ENCODE data around the gene HSPG2. TPM values are rescaled to one million over a fixed set of nuclear protein-coding genes. Genes with fewer than 3 reads are reported as not detected.

HSPG2 gene
- total and polyA plus RNA-seq, 2 of the 13 experiments (the other 11 are each of a cell fraction or from before 2014, with no cell fraction given) = 9.1 to 13.1 TPM

GRCh38 chr1:21782868-21783678, 154.0 kb downstream of the HSPG2 start, which contains the start of gene USP48 (continued):
- TF ChIP-seq, protein P1, sequence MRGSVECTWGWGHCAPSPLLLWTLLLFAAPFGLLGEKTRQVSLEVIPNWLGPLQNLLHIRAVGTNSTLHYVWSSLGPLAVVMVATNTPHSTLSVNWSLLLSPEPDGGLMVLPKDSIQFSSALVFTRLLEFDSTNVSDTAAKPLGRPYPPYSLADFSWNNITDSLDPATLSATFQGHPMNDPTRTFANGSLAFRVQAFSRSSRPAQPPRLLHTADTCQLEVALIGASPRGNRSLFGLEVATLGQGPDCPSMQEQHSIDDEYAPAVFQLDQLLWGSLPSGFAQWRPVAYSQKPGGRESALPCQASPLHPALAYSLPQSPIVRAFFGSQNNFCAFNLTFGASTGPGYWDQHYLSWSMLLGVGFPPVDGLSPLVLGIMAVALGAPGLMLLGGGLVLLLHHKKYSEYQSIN (CRISPR knock-in tag; IDR thresholded peaks at IDR 0.05; ENCODE audit: borderline replicate concordance) = no peak

GRCh38 chr1:21782349-21782867, 154.7 kb downstream of the HSPG2 start:
- ATAC-seq = peak; percentile 49
- peak; percentile 42 for DNase-seq (ENCODE audit: low spot score)
- Histone ChIP-seq H3K4me2 (ENCODE audit: low read depth, low read length) (peak overlapping the region; percentile 88), H3K36me3 (replicated peaks in 1 of 2; ENCODE audit: control insufficient read depth in 1 of 2, insufficient read depth in 2 of 2, low read length in 2 of 2) (no peaks in the 10 kb centered on the region), H3K27me3 (ENCODE audit: control insufficient read depth in 1 of 2, insufficient read depth in 2 of 2, low read length in 2 of 2) (no peaks in the 10 kb centered on the region; a peak in 1 of 5 replicates), H2AFZ (ENCODE audit: low read length) (peak overlapping the region; percentile 39), H3K4me1 (ENCODE audit: insufficient read depth, low read length) (peaks cover 41% of the 10 kb centered on the region), H3K4me3 (replicated peaks in 1 of 3; ENCODE audit: insufficient read depth in 1 of 3, low read depth in 2 of 3, low read length in 3 of 3) (peak overlapping the region; percentile 72 to 97 (median 80)), H3K9ac (ENCODE audit: insufficient read depth, low read depth, low read length) (peak overlapping the region; percentile 99), H4K20me1 (ENCODE audit: insufficient read depth, low read length) (peaks cover 14% of the 10 kb centered on the region), H3K79me2 (ENCODE audit: insufficient read depth, low read length) (peaks cover 45% of the 10 kb centered on the region), H3K27ac (ENCODE audit: extremely low read length, insufficient read depth, low read length) (peak overlapping the region; percentile 99), H3K9me3 (ENCODE audit: low read length) (no peaks in the 10 kb centered on the region)
- POLR2A ChIA-PET = interaction anchor here (0.9 to 2.1 kb wide), 4 partner anchors 44 to 243 kb away, joined by 3 to 6 read pairs (median 4); no protein-coding TSS in a partner anchor
- no peak for FAIRE-seq
- intact Hi-C loops (cut with micrococcal nuclease; ENCODE audit: unreplicated experiment) = loop anchor here (1.0 to 5.0 kb wide), 3 partner anchors 79 to 550 kb away; no protein-coding TSS in a partner anchor
- no TSS peak for BruUV-seq (replicated peaks)
- CTCF ChIA-PET (ENCODE audit: low intra/inter-chr PET ratio, low total read pairs) = no interaction called here
- 2% methylated on average over 7 of the region's 37 CpGs for WGBS (ENCODE audit: low lambda C conversion rate)
- in situ Hi-C loops (cut with HindIII; ENCODE audit: extremely low pct_ligation_motif_present, low pct_unique_long_range_greater_than_20kb) = no loop called here
- TF ChIP-seq ZNF644 (CRISPR knock-in tag; IDR thresholded peaks at IDR 0.05; ENCODE audit: low read depth) = no peak
- TF ChIP-seq ZBTB20 (CRISPR knock-in tag; IDR thresholded peaks at IDR 0.05; ENCODE audit: borderline replicate concordance, low read depth) = 0 out of 2 replicates have a peak, but pooled peaks have one; percentile 14
- TF ChIP-seq LCORL (IDR thresholded peaks at IDR 0.05) = no peak
- no peak for TF ChIP-seq LCORL (CRISPR knock-in tag; IDR thresholded peaks at IDR 0.05)
- TF ChIP-seq ZNF253 (CRISPR knock-in tag; IDR thresholded peaks at IDR 0.05; ENCODE audit: borderline replicate concordance) = no peak
- TF ChIP-seq, protein P2, sequence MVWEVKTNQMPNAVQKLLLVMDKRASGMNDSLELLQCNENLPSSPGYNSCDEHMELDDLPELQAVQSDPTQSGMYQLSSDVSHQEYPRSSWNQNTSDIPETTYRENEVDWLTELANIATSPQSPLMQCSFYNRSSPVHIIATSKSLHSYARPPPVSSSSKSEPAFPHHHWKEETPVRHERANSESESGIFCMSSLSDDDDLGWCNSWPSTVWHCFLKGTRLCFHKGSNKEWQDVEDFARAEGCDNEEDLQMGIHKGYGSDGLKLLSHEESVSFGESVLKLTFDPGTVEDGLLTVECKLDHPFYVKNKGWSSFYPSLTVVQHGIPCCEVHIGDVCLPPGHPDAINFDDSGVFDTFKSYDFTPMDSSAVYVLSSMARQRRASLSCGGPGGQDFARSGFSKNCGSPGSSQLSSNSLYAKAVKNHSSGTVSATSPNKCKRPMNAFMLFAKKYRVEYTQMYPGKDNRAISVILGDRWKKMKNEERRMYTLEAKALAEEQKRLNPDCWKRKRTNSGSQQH (CRISPR knock-in tag; IDR thresholded peaks at IDR 0.05; ENCODE audit: low read depth) = no peak
- TF ChIP-seq ZSCAN12 (CRISPR knock-in tag; IDR thresholded peaks at IDR 0.05) = no peak
- TF ChIP-seq SP5 (CRISPR knock-in tag; IDR thresholded peaks at IDR 0.05; ENCODE audit: borderline replicate concordance, low read depth) = no peak
- TF ChIP-seq ZNF614 (CRISPR knock-in tag; IDR thresholded peaks at IDR 0.05; ENCODE audit: borderline replicate concordance) = 0 out of 2 replicates have a peak, but pooled peaks have one; percentile 17
- no peak for TF ChIP-seq ZXDC (CRISPR knock-in tag; IDR thresholded peaks at IDR 0.05)
- TF ChIP-seq ZKSCAN5 (CRISPR knock-in tag; IDR thresholded peaks at IDR 0.05) = 0 out of 2 replicates have a peak, but pooled peaks have one; percentile 57
- no peak for TF ChIP-seq ZFP37 (CRISPR knock-in tag; IDR thresholded peaks at IDR 0.05; ENCODE audit: borderline replicate concordance)
- TF ChIP-seq ZNF569 (CRISPR knock-in tag; IDR thresholded peaks at IDR 0.05; ENCODE audit: borderline replicate concordance) = no peak
- TF ChIP-seq, protein P3, sequence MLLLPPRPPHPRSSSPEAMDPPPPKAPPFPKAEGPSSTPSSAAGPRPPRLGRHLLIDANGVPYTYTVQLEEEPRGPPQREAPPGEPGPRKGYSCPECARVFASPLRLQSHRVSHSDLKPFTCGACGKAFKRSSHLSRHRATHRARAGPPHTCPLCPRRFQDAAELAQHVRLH (CRISPR knock-in tag; IDR thresholded peaks at IDR 0.05; ENCODE audit: borderline replicate concordance, low read depth) = peak; percentile 2; the same call in 1 of the 2 replicates
- TF ChIP-seq SRSF1 (optimal IDR thresholded peaks at IDR 0.05; ENCODE audit: low read depth, low read length) = no peak
